Renal cortical epithelial cell (primary cell): ENCODE results near the gene TLE1. TPM values are rescaled to one million over a fixed set of nuclear protein-coding genes. Genes with fewer than 3 reads are reported as not detected.
"Not testable (repeated sequence)": the region's sequence is repeated elsewhere in the genome, so short reads cannot be mapped to it uniquely, and the experiment has no call there.

ENCODE experiments used
- DNase-seq: peaks from one replicate; pipeline ENCODE4 v3.0.0-alpha.2; 2011; ENCODE audit warnings: low read depth
- total RNA-seq: library from RNA; depleted of rRNA; stranded (reverse); fragments of >200 nt; gene quantifications from 2 replicates; pipeline ENCODE4 v1.2.3, GENCODE V29; 2014

TLE1 gene
- total RNA-seq, 1 donor from 2014 or later, result 103 TPM

- no peak for DNase-seq
Observed at GRCh38 chr9:81652058-81652687, 37.2 kb downstream of the TLE1 start.

GRCh38 chr9:81650586-81651515 is 38.5 kb downstream of the TLE1 start:
- no peak for DNase-seq

- DNase-seq, result no peak
Observed at GRCh38 chr9:81649475-81650240, 39.7 kb downstream of the TLE1 start.

- no peak for DNase-seq
Observed at GRCh38 chr9:81648891-81649290, 40.5 kb downstream of the TLE1 start.

- DNase-seq, result no peak
Observed at GRCh38 chr9:81646337-81646736, 43.0 kb downstream of the TLE1 start.

GRCh38 chr9:81644513-81644912 is 44.8 kb downstream of the TLE1 start:
- not testable (repeated sequence) for DNase-seq

- DNase-seq, result no peak
Observed at GRCh38 chr9:81637276-81637675, 52.1 kb downstream of the TLE1 start.

- no peak for DNase-seq
Observed at GRCh38 chr9:81636255-81636599, 53.1 kb downstream of the TLE1 start.

- no peak for DNase-seq
Observed at GRCh38 chr9:81635521-81636254, 53.7 kb downstream of the TLE1 start.

- peak; percentile 21 for DNase-seq
Observed at GRCh38 chr9:81634915-81635516, 54.3 kb downstream of the TLE1 start.

- no peak for DNase-seq
Observed at GRCh38 chr9:81633952-81634854, 55.1 kb downstream of the TLE1 start.

- DNase-seq, result peak; percentile 26
Observed at GRCh38 chr9:81632599-81632998, 56.7 kb downstream of the TLE1 start.

GRCh38 chr9:81631218-81631745 is 58.1 kb downstream of the TLE1 start:
- no peak for DNase-seq

GRCh38 chr9:81629440-81629839 is 59.9 kb downstream of the TLE1 start:
- no peak for DNase-seq

GRCh38 chr9:81628897-81629296 is 60.5 kb downstream of the TLE1 start:
- no peak for DNase-seq

GRCh38 chr9:81627481-81627880 is 61.9 kb downstream of the TLE1 start:
- no peak for DNase-seq

GRCh38 chr9:81626511-81626910 is 62.8 kb downstream of the TLE1 start:
- peak; percentile 80 for DNase-seq

GRCh38 chr9:81625969-81626368 is 63.4 kb downstream of the TLE1 start:
- no peak for DNase-seq

- no peak for DNase-seq
Observed at GRCh38 chr9:81623778-81624177, 65.6 kb downstream of the TLE1 start.
